Stomach (tissue), 4 donors: ENCODE results near the gene CYP2A7.
"Not testable (repeated sequence)": the region's sequence is repeated elsewhere in the genome, so short reads cannot be mapped to it uniquely, and the experiment has no call there.

Experiments used
- CTCF ChIP-seq, 7 experiments: fragments of 450-650 bp in 4 of 7; fragments of 200-600 bp in 3 of 7; sonication (generic) in 3 of 7; IDR thresholded peaks; one replicate each; pipeline ENCODE4 v1.5.1; 2016 to 2019; ENCODE audit warnings: antibody characterized with exemption in 7 of 7, control low read depth in 2 of 7, mild to moderate bottlenecking in 1 of 7
- POLR2A ChIP-seq, 4 donors: fragments of 450-650 bp; IDR thresholded peaks; one replicate each; pipeline ENCODE4 v1.6.1; 2016; ENCODE audit warnings: antibody characterized with exemption in 4 of 4, control low read depth in 2 of 4, mild to moderate bottlenecking in 1 of 4, moderate library complexity in 1 of 4

GRCh38 chr19:40838477-40838876, 43.6 kb downstream of the CYP2A7 start:
- TF ChIP-seq CTCF, POLR2A (IDR thresholded peaks at IDR 0.05): not testable (repeated sequence)
